ENCODE results near the gene RPL36. TPM values are rescaled to one million over a fixed set of nuclear protein-coding genes. Genes with fewer than 3 reads are reported as not detected.
A peak's percentile ranks its signal among the peaks of the same experiment; 100 is the strongest.

Gene RPL36
- total and polyA plus RNA-seq, 2 donors (not counting 1 experiment from before 2014, with no cell fraction given): 341 to 864 TPM

DNA sequence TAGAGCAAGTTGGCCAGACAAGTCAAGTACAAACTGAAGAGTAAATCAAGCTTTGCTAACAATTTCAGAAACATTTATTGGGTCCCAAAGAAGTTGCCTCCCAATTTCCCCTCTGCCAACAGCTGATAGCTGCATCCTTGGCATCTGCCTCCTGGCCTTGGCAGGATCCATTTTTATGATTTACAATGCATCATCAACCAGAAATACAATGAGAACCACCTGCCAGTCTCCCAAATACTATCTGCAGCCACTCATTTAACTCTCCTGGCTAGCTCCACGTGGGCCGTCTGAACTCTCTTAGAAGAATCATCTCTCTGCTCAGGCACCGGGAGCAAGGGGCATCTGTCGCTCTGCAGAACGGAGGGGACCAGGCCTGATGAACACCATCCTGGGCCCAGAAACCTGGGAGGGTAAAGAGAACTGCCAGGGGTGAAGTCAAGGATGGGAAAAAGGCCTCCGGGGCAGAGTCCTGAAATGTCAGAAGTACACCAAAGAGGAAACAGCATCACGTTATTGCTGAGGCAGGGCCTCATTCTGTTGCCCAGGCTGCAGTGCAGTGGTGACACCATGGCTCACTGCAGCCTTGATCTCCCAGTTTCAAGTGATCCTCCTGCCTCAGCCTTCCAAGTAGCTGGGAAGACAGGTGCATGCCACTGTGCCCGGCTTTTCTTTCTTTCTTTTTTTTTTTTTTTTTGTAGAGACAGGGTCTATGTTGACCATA is 27.3 kb downstream of the RPL36 start:
- H3K4me3 ChIP-seq (replicated peaks in 1 of 4; ENCODE audit: control extremely low read depth in 1 of 4, insufficient read depth in 1 of 4, low read depth in 3 of 4, low read length in 4 of 4): peak overlapping the region in 2 of 4 experiments; percentile 93 to 98
- no peaks in the 10 kb centered on the region for H4K20me1 ChIP-seq (ENCODE audit: control insufficient read depth, extremely low read depth, insufficient read depth, low read length)
- peaks cover 14% of the 10 kb centered on the region for H3K36me3 ChIP-seq (ENCODE audit: control insufficient read depth, insufficient read depth, low read length)
- H3K4me2 ChIP-seq (ENCODE audit: extremely low read depth, insufficient read depth, low read length): peak overlapping the region; percentile 81
- peaks cover 49% of the 10 kb centered on the region for H3K79me2 ChIP-seq (ENCODE audit: control insufficient read depth, insufficient read depth, low read length)
- TF ChIP-seq, protein P1, sequence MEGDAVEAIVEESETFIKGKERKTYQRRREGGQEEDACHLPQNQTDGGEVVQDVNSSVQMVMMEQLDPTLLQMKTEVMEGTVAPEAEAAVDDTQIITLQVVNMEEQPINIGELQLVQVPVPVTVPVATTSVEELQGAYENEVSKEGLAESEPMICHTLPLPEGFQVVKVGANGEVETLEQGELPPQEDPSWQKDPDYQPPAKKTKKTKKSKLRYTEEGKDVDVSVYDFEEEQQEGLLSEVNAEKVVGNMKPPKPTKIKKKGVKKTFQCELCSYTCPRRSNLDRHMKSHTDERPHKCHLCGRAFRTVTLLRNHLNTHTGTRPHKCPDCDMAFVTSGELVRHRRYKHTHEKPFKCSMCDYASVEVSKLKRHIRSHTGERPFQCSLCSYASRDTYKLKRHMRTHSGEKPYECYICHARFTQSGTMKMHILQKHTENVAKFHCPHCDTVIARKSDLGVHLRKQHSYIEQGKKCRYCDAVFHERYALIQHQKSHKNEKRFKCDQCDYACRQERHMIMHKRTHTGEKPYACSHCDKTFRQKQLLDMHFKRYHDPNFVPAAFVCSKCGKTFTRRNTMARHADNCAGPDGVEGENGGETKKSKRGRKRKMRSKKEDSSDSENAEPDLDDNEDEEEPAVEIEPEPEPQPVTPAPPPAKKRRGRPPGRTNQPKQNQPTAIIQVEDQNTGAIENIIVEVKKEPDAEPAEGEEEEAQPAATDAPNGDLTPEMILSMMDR (conservative IDR thresholded peaks at IDR 0.05 in 1 of 2, IDR thresholded peaks at IDR 0.05 in 1 of 2; ENCODE audit: low read depth in 1 of 2, low read length in 2 of 2): no peak
- no peak for TF ChIP-seq EZH2 (IDR thresholded peaks at IDR 0.05; ENCODE audit: low read length, missing control alignments)
- H3K9ac ChIP-seq (ENCODE audit: insufficient read depth, low read length): no peak overlapping the region
- no peak for DNase-seq (ENCODE audit: low read depth in 2 of 2)
- peak overlapping the region; percentile 92 for H3K27ac ChIP-seq (ENCODE audit: insufficient read depth, low read length)
- no peaks in the 10 kb centered on the region for H3K27me3 ChIP-seq (ENCODE audit: control insufficient read depth, insufficient read depth, low read length)
- H3K9me3 ChIP-seq (ENCODE audit: control insufficient read depth, insufficient read depth, low read depth, low read length): no peaks in the 10 kb centered on the region
- H3K4me1 ChIP-seq (ENCODE audit: control insufficient read depth, extremely low read depth, insufficient read depth, low read length): peaks cover 9% of the 10 kb centered on the region
- no peak overlapping the region for H2AFZ ChIP-seq (ENCODE audit: low read length)

DNA sequence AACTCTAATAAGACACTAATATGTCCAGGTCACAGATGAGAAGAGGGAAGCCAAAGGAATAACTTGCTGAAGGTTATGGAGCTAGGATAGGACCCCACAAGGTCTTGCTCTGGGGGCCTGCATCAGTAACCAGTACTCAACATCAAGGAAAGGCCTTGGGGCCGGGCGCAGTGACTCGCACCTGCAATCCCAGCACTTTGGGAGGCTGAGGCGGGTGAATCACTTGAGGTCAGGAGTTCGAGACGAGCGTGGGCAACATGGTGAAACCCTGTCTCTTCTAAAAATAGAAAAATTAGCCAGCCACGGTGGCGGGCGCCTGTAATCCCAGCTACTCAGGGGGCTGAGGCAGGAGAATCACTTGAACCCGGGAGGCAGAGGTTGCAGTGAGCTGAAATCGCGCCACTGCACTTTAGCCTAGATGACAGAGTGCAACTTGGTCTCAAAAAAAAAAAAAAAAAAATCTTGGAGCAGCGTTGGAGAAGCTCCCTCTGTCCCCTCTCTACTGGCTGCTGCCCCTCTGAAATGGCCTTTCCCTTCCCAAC is 28.0 kb downstream of the RPL36 start:
- Histone ChIP-seq H3K4me3 (replicated peaks in 1 of 4; ENCODE audit: control extremely low read depth in 1 of 4, insufficient read depth in 1 of 4, low read depth in 3 of 4, low read length in 4 of 4) (peak overlapping the region; percentile 71 to 98 (median 88)), H2AFZ (ENCODE audit: low read length) (no peak overlapping the region), H3K36me3 (ENCODE audit: control insufficient read depth, insufficient read depth, low read length) (peaks cover 8% of the 10 kb centered on the region), H3K4me2 (ENCODE audit: extremely low read depth, insufficient read depth, low read length) (peak overlapping the region; percentile 89), H3K27me3 (ENCODE audit: control insufficient read depth, insufficient read depth, low read length) (no peaks in the 10 kb centered on the region), H3K27ac (ENCODE audit: insufficient read depth, low read length) (peak overlapping the region; percentile 92), H3K9ac (ENCODE audit: insufficient read depth, low read length) (peak overlapping the region; percentile 32), H3K4me1 (ENCODE audit: control insufficient read depth, extremely low read depth, insufficient read depth, low read length) (peaks cover 9% of the 10 kb centered on the region), H4K20me1 (ENCODE audit: control insufficient read depth, extremely low read depth, insufficient read depth, low read length) (no peaks in the 10 kb centered on the region), H3K9me3 (ENCODE audit: control insufficient read depth, insufficient read depth, low read depth, low read length) (no peaks in the 10 kb centered on the region), H3K79me2 (ENCODE audit: control insufficient read depth, insufficient read depth, low read length) (peaks cover 49% of the 10 kb centered on the region)
- DNase-seq (ENCODE audit: low read depth in 2 of 2): peak; percentile 52 to 63
- TF ChIP-seq, protein P1 (conservative IDR thresholded peaks at IDR 0.05 in 1 of 2, IDR thresholded peaks at IDR 0.05 in 1 of 2; ENCODE audit: low read depth in 1 of 2, low read length in 2 of 2): no peak
- TF ChIP-seq EZH2 (IDR thresholded peaks at IDR 0.05; ENCODE audit: low read length, missing control alignments): no peak

DNA sequence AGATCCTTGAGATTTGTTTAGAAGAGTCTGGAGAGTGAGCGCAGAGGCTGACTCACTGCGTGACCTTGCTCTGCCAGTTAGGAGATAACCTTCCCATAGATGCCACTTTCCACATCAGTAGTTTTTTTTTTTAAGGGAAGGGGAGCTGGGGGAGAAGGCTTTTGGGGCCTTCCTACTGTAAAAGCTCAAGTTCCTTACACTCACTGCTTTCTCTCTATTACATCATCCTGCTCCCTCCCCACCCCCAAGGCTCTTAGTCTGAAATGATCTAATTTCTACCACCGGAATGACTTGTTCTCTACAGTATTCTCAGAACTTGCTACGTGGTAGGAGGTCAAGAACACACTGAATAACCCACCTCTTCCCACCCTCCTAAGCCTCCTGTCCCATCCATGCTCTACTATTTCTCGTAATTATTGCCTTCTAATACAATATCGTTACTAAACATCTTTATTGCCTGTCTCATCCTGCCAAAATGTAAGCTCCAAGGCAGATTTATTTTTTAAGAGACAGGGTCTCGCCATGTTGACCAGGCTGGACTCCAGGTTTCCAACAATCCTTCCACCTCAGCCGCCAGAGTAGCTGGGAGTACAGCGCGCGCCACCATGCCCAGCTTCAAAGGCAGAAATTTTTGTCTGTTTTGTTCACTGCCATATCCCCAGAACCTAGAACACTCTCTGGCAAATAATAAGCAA is 28.6 kb downstream of the RPL36 start:
- H3K36me3 ChIP-seq (ENCODE audit: control insufficient read depth, insufficient read depth, low read length): peaks cover 4% of the 10 kb centered on the region
- peaks cover 49% of the 10 kb centered on the region for H3K79me2 ChIP-seq (ENCODE audit: control insufficient read depth, insufficient read depth, low read length)
- TF ChIP-seq, protein P1 (conservative IDR thresholded peaks at IDR 0.05 in 1 of 2, IDR thresholded peaks at IDR 0.05 in 1 of 2; ENCODE audit: low read depth in 1 of 2, low read length in 2 of 2): no peak
- TF ChIP-seq EZH2 (IDR thresholded peaks at IDR 0.05; ENCODE audit: low read length, missing control alignments): no peak
- no peaks in the 10 kb centered on the region for H4K20me1 ChIP-seq (ENCODE audit: control insufficient read depth, extremely low read depth, insufficient read depth, low read length)
- H3K4me2 ChIP-seq (ENCODE audit: extremely low read depth, insufficient read depth, low read length): peak overlapping the region; percentile 89
- H3K9me3 ChIP-seq (ENCODE audit: control insufficient read depth, insufficient read depth, low read depth, low read length): no peaks in the 10 kb centered on the region
- H3K27ac ChIP-seq (ENCODE audit: insufficient read depth, low read length): peak overlapping the region; percentile 92
- H3K4me3 ChIP-seq (replicated peaks in 1 of 4; ENCODE audit: control extremely low read depth in 1 of 4, insufficient read depth in 1 of 4, low read depth in 3 of 4, low read length in 4 of 4): peak overlapping the region; percentile 71 to 98 (median 88)
- DNase-seq (ENCODE audit: low read depth in 2 of 2): peak; percentile 86 to 92
- peak overlapping the region; percentile 81 for H3K9ac ChIP-seq (ENCODE audit: insufficient read depth, low read length)
- H3K4me1 ChIP-seq (ENCODE audit: control insufficient read depth, extremely low read depth, insufficient read depth, low read length): peaks cover 9% of the 10 kb centered on the region
- no peaks in the 10 kb centered on the region for H3K27me3 ChIP-seq (ENCODE audit: control insufficient read depth, insufficient read depth, low read length)
- H2AFZ ChIP-seq (ENCODE audit: low read length): no peak overlapping the region
